Measurements from ENCODE around the gene SPSB2. TPM values are rescaled to one million over a fixed set of nuclear protein-coding genes. Genes with fewer than 3 reads are reported as not detected.
A peak's percentile ranks its signal among the peaks of the same experiment; 100 is the strongest.

SPSB2 gene
- total RNA-seq, 1 donor from 2014 or later = 6.5 TPM

GRCh38 chr12:6826734-6827436 lies 46.2 kb downstream of the SPSB2 start:
- H3K4me3 Mint-ChIP-seq = peak overlapping the region; percentile 90
- H3K36me3 Mint-ChIP-seq = peaks cover 10% of the 10 kb centered on the region
- H3K9me3 Mint-ChIP-seq = no peaks in the 10 kb centered on the region
- H3K27me3 Mint-ChIP-seq = peaks cover 43% of the 10 kb centered on the region
- no peak for TF ChIP-seq CTCF (conservative IDR thresholded peaks at IDR 0.05)
- no peak for DNase-seq (ENCODE audit: extremely low spot score, unreplicated experiment)
- peaks cover 28% of the 10 kb centered on the region for H3K4me1 Mint-ChIP-seq (ENCODE audit: unreplicated experiment)
- peak overlapping the region; percentile 79 for H3K27ac Mint-ChIP-seq

GRCh38 chr12:6826125-6826733 lies 46.9 kb downstream of the SPSB2 start:
- H3K4me3 Mint-ChIP-seq = peak overlapping the region; percentile 78
- no peaks in the 10 kb centered on the region for H3K9me3 Mint-ChIP-seq
- peaks cover 29% of the 10 kb centered on the region for H3K4me1 Mint-ChIP-seq (ENCODE audit: unreplicated experiment)
- TF ChIP-seq CTCF (conservative IDR thresholded peaks at IDR 0.05) = no peak
- H3K27ac Mint-ChIP-seq = no peak overlapping the region
- peaks cover 9% of the 10 kb centered on the region for H3K36me3 Mint-ChIP-seq
- peaks cover 45% of the 10 kb centered on the region for H3K27me3 Mint-ChIP-seq
- no peak for DNase-seq (ENCODE audit: extremely low spot score, unreplicated experiment)

- H3K9me3 Mint-ChIP-seq = no peaks in the 10 kb centered on the region
- TF ChIP-seq CTCF (conservative IDR thresholded peaks at IDR 0.05) = peak; percentile 96
- peaks cover 52% of the 10 kb centered on the region for H3K27me3 Mint-ChIP-seq
- H3K4me1 Mint-ChIP-seq (ENCODE audit: unreplicated experiment) = peaks cover 35% of the 10 kb centered on the region
- peak overlapping the region; percentile 61 for H3K27ac Mint-ChIP-seq
- peaks cover 4% of the 10 kb centered on the region for H3K36me3 Mint-ChIP-seq
- peak; percentile 91 for DNase-seq (ENCODE audit: extremely low spot score, unreplicated experiment)
- H3K4me3 Mint-ChIP-seq = peak overlapping the region; percentile 78
Measured at GRCh38 chr12:6825398-6826124, 47.5 kb downstream of the SPSB2 start.

- Mint-ChIP-seq H3K4me1 (ENCODE audit: unreplicated experiment) (peaks cover 41% of the 10 kb centered on the region), H3K36me3 (peaks cover 4% of the 10 kb centered on the region), H3K4me3 (peak overlapping the region; percentile 78), H3K27me3 (peaks cover 54% of the 10 kb centered on the region), H3K9me3 (no peaks in the 10 kb centered on the region), H3K27ac (peak overlapping the region; percentile 61)
- no peak for TF ChIP-seq CTCF (conservative IDR thresholded peaks at IDR 0.05)
- DNase-seq (ENCODE audit: extremely low spot score, unreplicated experiment) = no peak
Measured at GRCh38 chr12:6824901-6825381, 48.2 kb downstream of the SPSB2 start.

- Mint-ChIP-seq H3K27me3 (peaks cover 54% of the 10 kb centered on the region), H3K4me3 (peak overlapping the region; percentile 78), H3K9me3 (no peaks in the 10 kb centered on the region), H3K27ac (no peak overlapping the region), H3K36me3 (peaks cover 4% of the 10 kb centered on the region), H3K4me1 (ENCODE audit: unreplicated experiment) (peaks cover 48% of the 10 kb centered on the region)
- no peak for DNase-seq (ENCODE audit: extremely low spot score, unreplicated experiment)
- TF ChIP-seq CTCF (conservative IDR thresholded peaks at IDR 0.05) = no peak
Measured at GRCh38 chr12:6824085-6824775, 48.9 kb downstream of the SPSB2 start.

Data from type B pancreatic cell (in vitro differentiated cells).